ENCODE measurements around the gene ATG3. TPM values are rescaled to one million over a fixed set of nuclear protein-coding genes. Genes with fewer than 3 reads are reported as not detected.
"Not testable (repeated sequence)": the region's sequence is repeated elsewhere in the genome, so short reads cannot be mapped to it uniquely, and the experiment has no call there.

The ATG3 gene
- total and polyA plus RNA-seq, 3 experiments from 2014 or later: 70.5 to 80.4 (median 75.4) TPM

DNA sequence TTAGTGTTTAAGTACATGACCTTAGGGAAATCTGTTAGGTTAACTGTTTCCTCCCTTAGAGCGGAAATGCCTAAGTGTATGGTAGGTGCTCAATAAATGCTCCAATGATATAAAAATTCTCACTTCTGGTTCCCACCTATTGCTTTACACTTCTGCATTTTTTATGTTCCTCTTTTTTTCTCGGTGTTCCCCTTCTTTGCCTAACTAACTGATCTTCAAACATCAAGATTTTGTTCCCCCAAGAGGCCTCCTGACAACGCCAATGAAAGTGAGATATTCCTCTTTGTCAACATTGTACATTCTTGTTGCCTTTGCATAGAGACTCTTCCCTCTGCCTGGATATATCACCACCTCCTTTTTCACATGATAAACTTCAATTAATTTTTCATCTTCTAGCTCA is 17.5 kb upstream of the ATG3 start:
- DNase-seq: no peak
- no peak overlapping the region for H3K4me3 Mint-ChIP-seq
- ChIA-PET CTCF (interaction anchor here (1.3 kb wide), 1 partner anchor 10 kb away, joined by 3 read pairs; no protein-coding TSS in a partner anchor), POLR2A (no interaction called here)
- no peaks in the 10 kb centered on the region for H3K4me1 Mint-ChIP-seq
- H3K27me3 ChIP-seq (ENCODE audit: insufficient read depth, low read length, poor library complexity, severe bottlenecking): no peaks in the 10 kb centered on the region
- H3K36me3 ChIP-seq (ENCODE audit: insufficient read depth, low read length): peaks cover 18% of the 10 kb centered on the region
- H3K4me3 ChIP-seq (ENCODE audit: low read length): no peak overlapping the region
- H3K27me3 Mint-ChIP-seq: no peaks in the 10 kb centered on the region
- no peaks in the 10 kb centered on the region for H3K4me1 ChIP-seq (ENCODE audit: insufficient read depth, low read length)
- H3K9me3 Mint-ChIP-seq: no peaks in the 10 kb centered on the region
- no peak overlapping the region for H3K27ac Mint-ChIP-seq
- H3K9me3 ChIP-seq (ENCODE audit: low read length): no peaks in the 10 kb centered on the region
- H3K27ac ChIP-seq (ENCODE audit: low read depth, low read length): no peak overlapping the region
- peaks cover 0 to 68% (median 13%) of the 10 kb centered on the region in 3 donors for H3K36me3 Mint-ChIP-seq

DNA sequence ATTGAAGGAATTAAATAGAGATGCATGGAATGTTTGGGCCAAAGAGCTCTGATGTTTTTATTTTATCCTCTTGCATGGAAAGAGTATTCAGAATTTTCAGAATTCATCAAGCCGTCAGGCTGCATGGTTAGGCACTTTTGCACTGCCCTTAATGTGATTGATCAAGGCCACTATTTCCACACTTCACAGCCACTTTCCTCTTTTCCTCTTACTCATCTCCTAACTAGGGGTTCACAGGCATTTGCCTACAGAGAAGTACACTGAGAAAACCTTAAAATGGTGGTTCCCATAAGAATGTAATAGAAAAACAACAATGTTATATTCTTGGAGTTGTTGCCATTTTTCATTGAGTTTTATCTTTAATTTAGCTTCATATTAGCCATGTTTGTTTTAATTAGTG is 10.9 kb upstream of the ATG3 start:
- Histone ChIP-seq H3K4me3 (ENCODE audit: low read length) (no peak overlapping the region), H3K27me3 (ENCODE audit: insufficient read depth, low read length, poor library complexity, severe bottlenecking) (no peaks in the 10 kb centered on the region), H3K27ac (ENCODE audit: low read depth, low read length) (no peak overlapping the region), H3K9me3 (ENCODE audit: low read length) (no peaks in the 10 kb centered on the region), H3K36me3 (ENCODE audit: insufficient read depth, low read length) (peaks cover 24% of the 10 kb centered on the region), H3K4me1 (ENCODE audit: insufficient read depth, low read length) (no peaks in the 10 kb centered on the region)
- H3K27me3 Mint-ChIP-seq: no peaks in the 10 kb centered on the region
- CTCF ChIA-PET: no interaction called here
- H3K9me3 Mint-ChIP-seq: no peaks in the 10 kb centered on the region
- H3K4me3 Mint-ChIP-seq: no peak overlapping the region
- no peak for DNase-seq
- POLR2A ChIA-PET: no interaction called here
- H3K4me1 Mint-ChIP-seq: peaks cover 9 to 27% (median 20%) of the 10 kb centered on the region in 3 donors
- H3K36me3 Mint-ChIP-seq: peaks cover 8 to 69% (median 14%) of the 10 kb centered on the region in 3 donors
- H3K27ac Mint-ChIP-seq: no peak overlapping the region

DNA sequence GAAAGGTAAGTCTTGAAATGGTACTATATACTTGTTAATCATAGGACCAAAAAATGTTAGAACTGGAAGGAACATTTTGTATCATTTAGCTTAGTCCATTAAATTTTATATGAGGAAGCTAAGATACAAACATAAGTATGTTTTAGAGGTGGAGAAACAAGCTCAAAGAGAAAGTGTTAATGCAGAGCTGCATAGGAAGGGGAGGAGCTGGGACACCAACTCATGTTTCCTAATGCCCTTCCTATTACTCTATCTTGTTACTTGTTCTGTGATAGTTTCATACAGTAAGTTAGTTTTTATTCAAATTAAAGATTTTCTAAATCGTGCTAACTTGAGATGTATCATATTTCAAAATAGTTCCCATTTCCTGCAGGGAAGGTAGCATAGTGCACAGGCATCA is 7.5 kb upstream of the ATG3 start:
- Histone ChIP-seq H3K27ac (ENCODE audit: low read depth, low read length) (no peak overlapping the region), H3K4me3 (ENCODE audit: low read length) (no peak overlapping the region), H3K36me3 (ENCODE audit: insufficient read depth, low read length) (peaks cover 19% of the 10 kb centered on the region), H3K9me3 (ENCODE audit: low read length) (no peaks in the 10 kb centered on the region), H3K27me3 (ENCODE audit: insufficient read depth, low read length, poor library complexity, severe bottlenecking) (no peaks in the 10 kb centered on the region), H3K4me1 (ENCODE audit: insufficient read depth, low read length) (no peaks in the 10 kb centered on the region)
- ChIA-PET POLR2A (no interaction called here), CTCF (interaction anchor here (1.3 kb wide), 1 partner anchor 11 kb away, joined by 3 read pairs; no protein-coding TSS in a partner anchor)
- peaks cover 8 to 77% (median 17%) of the 10 kb centered on the region in 3 donors for H3K36me3 Mint-ChIP-seq
- peaks cover 11 to 41% (median 26%) of the 10 kb centered on the region in 3 donors for H3K4me1 Mint-ChIP-seq
- DNase-seq: no peak
- no peak overlapping the region for H3K4me3 Mint-ChIP-seq
- H3K27ac Mint-ChIP-seq: peak overlapping the region in 1 of 8 donors; percentile 41
- H3K9me3 Mint-ChIP-seq: no peaks in the 10 kb centered on the region
- H3K27me3 Mint-ChIP-seq: no peaks in the 10 kb centered on the region

DNA sequence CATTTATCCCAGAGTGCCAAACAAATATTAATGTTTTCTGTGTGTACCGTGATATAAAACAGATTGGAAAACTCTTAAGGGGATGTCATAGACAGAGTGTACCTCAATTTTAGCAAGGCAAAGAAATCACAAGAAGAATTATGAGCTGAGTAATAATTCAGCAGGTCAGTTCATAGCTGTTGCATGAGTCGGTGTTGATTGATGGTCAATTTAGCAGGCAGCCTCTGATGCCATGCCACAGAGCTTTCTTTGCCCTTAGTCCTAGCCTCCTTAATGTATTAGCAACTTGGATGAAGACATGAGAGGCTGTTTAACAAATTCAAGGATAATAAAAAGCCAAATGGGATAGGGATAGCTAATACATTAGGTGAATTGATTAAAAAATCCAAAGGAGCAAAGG is 6.9 kb upstream of the ATG3 start:
- H3K4me1 ChIP-seq (ENCODE audit: insufficient read depth, low read length): no peaks in the 10 kb centered on the region
- DNase-seq: no peak
- no peaks in the 10 kb centered on the region for H3K9me3 Mint-ChIP-seq
- no peak overlapping the region for H3K27ac ChIP-seq (ENCODE audit: low read depth, low read length)
- no peaks in the 10 kb centered on the region for H3K9me3 ChIP-seq (ENCODE audit: low read length)
- POLR2A ChIA-PET: no interaction called here
- H3K4me3 Mint-ChIP-seq: no peak overlapping the region
- H3K36me3 ChIP-seq (ENCODE audit: insufficient read depth, low read length): peaks cover 19% of the 10 kb centered on the region
- peaks cover 8 to 74% (median 17%) of the 10 kb centered on the region in 3 donors for H3K36me3 Mint-ChIP-seq
- H3K27ac Mint-ChIP-seq: no peak overlapping the region
- CTCF ChIA-PET: interaction anchor here (1.3 kb wide), 1 partner anchor 11 kb away, joined by 3 read pairs; no protein-coding TSS in a partner anchor
- no peaks in the 10 kb centered on the region for H3K27me3 Mint-ChIP-seq
- peaks cover 15 to 42% (median 32%) of the 10 kb centered on the region in 3 donors for H3K4me1 Mint-ChIP-seq
- no peaks in the 10 kb centered on the region for H3K27me3 ChIP-seq (ENCODE audit: insufficient read depth, low read length, poor library complexity, severe bottlenecking)
- H3K4me3 ChIP-seq (ENCODE audit: low read length): no peak overlapping the region

DNA sequence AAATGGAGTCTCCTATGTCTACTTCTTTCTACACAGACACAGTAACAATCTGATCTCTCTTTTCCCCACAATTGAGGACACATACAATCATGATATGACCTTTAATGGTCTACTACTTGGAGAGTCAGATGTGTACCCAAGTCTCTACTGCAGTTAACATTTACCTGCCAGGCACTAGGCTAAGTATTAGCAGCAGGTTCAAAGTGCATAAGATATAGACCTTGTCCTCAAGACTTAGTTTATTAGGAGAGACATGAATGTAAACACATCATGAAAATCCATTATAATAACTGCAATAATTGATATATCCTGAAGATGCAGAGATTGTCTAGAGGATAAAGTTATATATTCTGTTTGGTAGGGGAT is 3.2 kb upstream of the ATG3 start:
- H3K36me3 ChIP-seq (ENCODE audit: insufficient read depth, low read length): peaks cover 7% of the 10 kb centered on the region
- CTCF ChIA-PET: no interaction called here
- no peaks in the 10 kb centered on the region for H3K27me3 Mint-ChIP-seq
- H3K27ac ChIP-seq (ENCODE audit: low read depth, low read length): no peak overlapping the region
- peaks cover 0 to 64% (median 7%) of the 10 kb centered on the region in 3 donors for H3K36me3 Mint-ChIP-seq
- H3K27ac Mint-ChIP-seq: no peak overlapping the region
- POLR2A ChIA-PET: no interaction called here
- H3K4me3 Mint-ChIP-seq: no peak overlapping the region
- H3K27me3 ChIP-seq (ENCODE audit: insufficient read depth, low read length, poor library complexity, severe bottlenecking): no peaks in the 10 kb centered on the region
- H3K9me3 ChIP-seq (ENCODE audit: low read length): no peaks in the 10 kb centered on the region
- no peak for DNase-seq
- no peak overlapping the region for H3K4me3 ChIP-seq (ENCODE audit: low read length)
- peaks cover 17% of the 10 kb centered on the region for H3K4me1 ChIP-seq (ENCODE audit: insufficient read depth, low read length)
- H3K9me3 Mint-ChIP-seq: no peaks in the 10 kb centered on the region
- H3K4me1 Mint-ChIP-seq: peaks cover 34 to 58% (median 57%) of the 10 kb centered on the region in 3 donors

DNA sequence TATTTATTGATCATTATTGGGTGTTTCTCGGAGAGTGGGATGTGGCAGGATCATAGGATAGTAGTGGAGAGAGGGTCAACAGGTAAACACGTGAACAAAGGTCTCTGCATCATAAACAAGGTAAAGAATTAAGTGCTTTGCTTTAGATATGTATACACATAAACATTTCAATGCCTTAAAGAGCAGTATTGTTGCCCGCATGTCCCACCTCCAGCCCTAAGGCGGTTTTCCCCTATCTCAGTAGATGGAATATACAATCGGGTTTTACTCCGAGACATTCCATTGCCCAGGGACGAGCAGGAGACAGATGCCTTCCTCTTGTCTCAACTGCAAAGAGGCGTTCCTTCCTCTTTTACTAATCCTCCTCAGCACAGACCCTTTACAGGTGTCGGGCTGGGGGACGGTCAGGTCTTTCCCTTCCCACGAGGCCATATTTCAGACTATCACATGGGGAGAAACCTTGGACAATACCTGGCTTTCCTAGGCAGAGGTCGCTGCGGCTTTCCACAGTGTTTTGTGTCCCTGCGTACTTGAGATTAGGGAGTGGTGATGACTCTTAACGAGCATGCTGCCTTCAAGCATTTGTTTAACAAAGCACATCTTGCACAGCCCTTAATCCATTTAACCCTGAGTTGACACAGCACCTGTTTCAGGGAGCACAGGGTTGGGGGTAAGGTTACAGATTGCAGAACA is 2.6 kb upstream of the ATG3 start:
- H3K9me3 ChIP-seq (ENCODE audit: low read length); DNase-seq; POLR2A ChIA-PET; CTCF ChIA-PET; H3K27me3 Mint-ChIP-seq; H3K36me3 ChIP-seq (ENCODE audit: insufficient read depth, low read length); H3K27me3 ChIP-seq (ENCODE audit: insufficient read depth, low read length, poor library complexity, severe bottlenecking); H3K27ac ChIP-seq (ENCODE audit: low read depth, low read length); H3K4me3 ChIP-seq (ENCODE audit: low read length); H3K9me3 Mint-ChIP-seq: not testable (repeated sequence)
- H3K4me3 Mint-ChIP-seq: peak overlapping the region in 5 of 7 donors; percentile 6 to 46 (median 20)
- H3K36me3 Mint-ChIP-seq: peaks cover 0 to 58% (median 9%) of the 10 kb centered on the region in 3 donors
- peak overlapping the region in 1 of 8 donors; percentile 19 for H3K27ac Mint-ChIP-seq
- peaks cover 36 to 59% (median 57%) of the 10 kb centered on the region in 3 donors for H3K4me1 Mint-ChIP-seq
- peaks cover 22% of the 10 kb centered on the region for H3K4me1 ChIP-seq (ENCODE audit: insufficient read depth, low read length)

DNA sequence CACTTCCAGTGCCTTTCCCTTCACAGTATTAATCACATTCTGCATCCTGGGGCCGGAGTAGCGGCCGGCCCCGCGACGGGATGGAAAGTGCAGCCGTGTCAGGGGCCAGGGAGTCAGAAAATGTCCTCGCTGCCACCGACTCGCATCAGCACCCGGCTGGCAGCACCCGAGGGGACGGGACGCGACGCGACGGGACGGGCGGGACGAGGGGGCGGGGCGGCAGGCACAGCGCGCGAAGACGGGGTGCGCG is 353 bp downstream of the ATG3 start:
- peak overlapping the region; percentile 94 to 99 (median 96) for H3K27ac Mint-ChIP-seq
- H3K4me3 Mint-ChIP-seq: peak overlapping the region; percentile 93 to 99 (median 98)
- peaks cover 42 to 62% (median 56%) of the 10 kb centered on the region in 3 donors for H3K4me1 Mint-ChIP-seq
- Histone ChIP-seq H3K36me3 (ENCODE audit: insufficient read depth, low read length) (no peaks in the 10 kb centered on the region), H3K4me3 (ENCODE audit: low read length) (peak overlapping the region; percentile 95), H3K27ac (ENCODE audit: low read depth, low read length) (peak overlapping the region; percentile 97), H3K9me3 (ENCODE audit: low read length) (no peaks in the 10 kb centered on the region), H3K27me3 (ENCODE audit: insufficient read depth, low read length, poor library complexity, severe bottlenecking) (no peaks in the 10 kb centered on the region), H3K4me1 (ENCODE audit: insufficient read depth, low read length) (peaks cover 25% of the 10 kb centered on the region)
- peaks cover 0 to 49% (median 5%) of the 10 kb centered on the region in 3 donors for H3K36me3 Mint-ChIP-seq
- peak in 1 of 5 donors; percentile 74 for DNase-seq
- no peaks in the 10 kb centered on the region for H3K27me3 Mint-ChIP-seq
- ChIA-PET POLR2A (no interaction called here), CTCF (interaction anchor here (0.7 to 1.4 kb wide), 5 partner anchors 29 to 268 kb away, joined by 3 to 4 read pairs (median 4); partner anchors contain the start of gene SLC9C1)
- H3K9me3 Mint-ChIP-seq: no peaks in the 10 kb centered on the region

DNA sequence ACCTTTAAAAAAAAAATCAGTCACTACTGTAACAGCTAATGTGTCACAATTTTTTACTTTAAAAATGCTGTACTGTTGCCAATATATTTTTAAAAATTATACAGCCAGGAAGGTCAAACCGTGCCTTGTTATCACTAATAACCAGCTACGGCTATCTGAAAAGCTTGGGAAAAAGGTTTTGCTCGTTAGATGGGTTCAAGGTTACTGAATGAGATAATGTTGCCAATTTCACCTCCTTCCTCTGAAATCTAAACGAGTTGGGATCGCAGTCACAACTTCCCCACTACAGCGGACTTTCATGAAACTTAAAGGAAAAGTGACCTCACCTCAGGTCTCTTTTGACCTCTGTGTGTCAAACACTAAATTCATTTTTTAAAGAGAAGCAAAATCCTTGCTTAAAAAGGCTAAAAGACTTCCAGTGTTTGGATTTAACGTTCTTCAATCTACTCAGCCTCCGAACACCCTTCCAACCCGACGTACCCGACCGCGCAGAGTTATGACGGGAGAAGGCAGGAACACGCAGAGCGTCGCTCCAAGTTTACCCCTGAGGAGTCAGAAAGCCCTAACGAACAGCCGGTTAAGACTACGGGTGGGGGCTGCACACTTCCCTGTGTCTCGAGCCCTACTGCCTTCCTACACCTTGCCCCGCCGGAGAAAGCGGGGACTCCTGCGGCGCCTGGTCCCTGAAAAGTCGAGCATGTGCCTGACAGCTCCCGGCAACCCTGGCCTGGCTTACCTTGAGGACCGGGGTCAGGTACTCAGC is 860 bp downstream of the ATG3 start:
- Histone ChIP-seq H3K4me1 (ENCODE audit: insufficient read depth, low read length) (peaks cover 25% of the 10 kb centered on the region), H3K27ac (ENCODE audit: low read depth, low read length) (peak overlapping the region; percentile 97), H3K4me3 (ENCODE audit: low read length) (peak overlapping the region; percentile 95), H3K9me3 (ENCODE audit: low read length) (no peaks in the 10 kb centered on the region), H3K27me3 (ENCODE audit: insufficient read depth, low read length, poor library complexity, severe bottlenecking) (no peaks in the 10 kb centered on the region), H3K36me3 (ENCODE audit: insufficient read depth, low read length) (no peaks in the 10 kb centered on the region)
- Mint-ChIP-seq H3K36me3 (peaks cover 1 to 46% (median 7%) of the 10 kb centered on the region in 3 donors), H3K4me3 (peak overlapping the region; percentile 93 to 99 (median 98)), H3K9me3 (no peaks in the 10 kb centered on the region), H3K4me1 (peaks cover 45 to 65% (median 54%) of the 10 kb centered on the region in 3 donors), H3K27me3 (no peaks in the 10 kb centered on the region), H3K27ac (peak overlapping the region; percentile 94 to 99 (median 96))
- POLR2A ChIA-PET: interaction anchor here (1.0 kb wide), 1 partner anchor 9 kb away, joined by 3 read pairs; no protein-coding TSS in a partner anchor
- CTCF ChIA-PET: interaction anchor here (0.6 to 1.4 kb wide), 5 partner anchors 11 to 419 kb away, joined by 3 to 4 read pairs (median 3); partner anchors contain the start of gene SLC9C1
- DNase-seq: peak; percentile 44 to 80 (median 62)
